ENCODE data around the gene OTX1.

DNA sequence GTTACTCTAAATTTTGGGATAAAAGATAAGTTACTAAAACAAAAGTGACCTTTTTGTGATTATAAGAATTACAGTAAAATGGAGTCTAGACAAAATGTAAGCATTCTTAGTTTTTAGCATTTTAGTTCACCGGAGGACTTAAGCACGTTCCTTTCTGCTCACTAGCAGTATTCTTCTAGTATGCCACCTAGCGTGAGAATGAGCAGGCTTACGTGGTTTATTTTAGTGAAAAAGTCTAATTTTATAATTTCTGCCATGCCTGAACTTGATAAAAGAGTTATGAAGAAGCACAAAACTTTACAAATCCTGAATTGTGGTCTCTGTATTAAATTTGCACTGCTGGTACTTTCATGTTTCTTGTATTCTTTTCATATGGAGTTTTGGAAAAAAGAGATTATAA lies 12.6 kb upstream of the OTX1 start:
- TF ChIP-seq, protein P1, sequence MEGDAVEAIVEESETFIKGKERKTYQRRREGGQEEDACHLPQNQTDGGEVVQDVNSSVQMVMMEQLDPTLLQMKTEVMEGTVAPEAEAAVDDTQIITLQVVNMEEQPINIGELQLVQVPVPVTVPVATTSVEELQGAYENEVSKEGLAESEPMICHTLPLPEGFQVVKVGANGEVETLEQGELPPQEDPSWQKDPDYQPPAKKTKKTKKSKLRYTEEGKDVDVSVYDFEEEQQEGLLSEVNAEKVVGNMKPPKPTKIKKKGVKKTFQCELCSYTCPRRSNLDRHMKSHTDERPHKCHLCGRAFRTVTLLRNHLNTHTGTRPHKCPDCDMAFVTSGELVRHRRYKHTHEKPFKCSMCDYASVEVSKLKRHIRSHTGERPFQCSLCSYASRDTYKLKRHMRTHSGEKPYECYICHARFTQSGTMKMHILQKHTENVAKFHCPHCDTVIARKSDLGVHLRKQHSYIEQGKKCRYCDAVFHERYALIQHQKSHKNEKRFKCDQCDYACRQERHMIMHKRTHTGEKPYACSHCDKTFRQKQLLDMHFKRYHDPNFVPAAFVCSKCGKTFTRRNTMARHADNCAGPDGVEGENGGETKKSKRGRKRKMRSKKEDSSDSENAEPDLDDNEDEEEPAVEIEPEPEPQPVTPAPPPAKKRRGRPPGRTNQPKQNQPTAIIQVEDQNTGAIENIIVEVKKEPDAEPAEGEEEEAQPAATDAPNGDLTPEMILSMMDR (conservative IDR thresholded peaks at IDR 0.05; ENCODE audit: low read depth in 2 of 2), result peak in 1 of 2 experiments; percentile 23; a peak in 1 of 4 replicates
- TF ChIP-seq CREB1 (CRISPR knock-in tag; IDR thresholded peaks at IDR 0.05; ENCODE audit: low read depth), result no peak
